Left ventricle myocardium inferior (tissue), 1 donor: ENCODE results near the gene RCL1. TPM values are rescaled to one million over a fixed set of nuclear protein-coding genes. Genes with fewer than 3 reads are reported as not detected.

ENCODE experiments used
- DNase-seq: peaks from one replicate; pipeline ENCODE4 v3.0.0-alpha.2; 2020
- H3K27ac ChIP-seq: fragments of 200-600 bp; replicated peaks from 2 replicates; pipeline ENCODE4 v1.8.0; 2021
- H3K27me3 ChIP-seq: fragments of 200-600 bp; 2 replicates; pipeline ENCODE4 v1.8.0; 2021; ENCODE audit warnings: low read depth
- H3K36me3 ChIP-seq: fragments of 200-600 bp; 2 replicates; pipeline ENCODE4 v1.8.0; 2021
- H3K4me1 ChIP-seq: fragments of 200-600 bp; 2 replicates; pipeline ENCODE4 v1.8.0; 2021
- H3K4me3 ChIP-seq: fragments of 200-600 bp; 2 replicates; pipeline ENCODE4 v1.8.0; 2021; ENCODE audit warnings: mild to moderate bottlenecking, moderate library complexity
- H3K9me3 ChIP-seq: fragments of 200-600 bp; replicated peaks from 2 replicates; pipeline ENCODE4 v1.8.0; 2021
- CTCF ChIP-seq: fragments of 200-600 bp; IDR thresholded peaks from 2 replicates; pipeline ENCODE4 v1.8.0; 2021; ENCODE audit warnings: antibody characterized with exemption, mild to moderate bottlenecking, borderline replicate concordance
- intact Hi-C: fragments of 100-400 bp; cut with micrococcal nuclease; formaldehyde crosslinking; loops from one replicate; pipeline ENCODE4 v1.11.0; 2022
- total RNA-seq: library from RNA; stranded (reverse); fragmentation: NEBNext Ultra II Directional; extraction: Animal tissue kit (Norgen Biotek cat#: 25700); gene quantifications from one replicate; pipeline ENCODE4 v1.2.1, GENCODE V29; 2021
- donor health status: DM: no; HTN: yes; CAD: no; lungs with severe emphysema.

The RCL1 gene
- total RNA-seq, 1 donor from 2014 or later, result 4.9 TPM

- no peak overlapping the region for H3K4me3 ChIP-seq
- peaks cover 41% of the 10 kb centered on the region for H3K4me1 ChIP-seq
- H3K36me3 ChIP-seq, result no peaks in the 10 kb centered on the region
- no peak for TF ChIP-seq CTCF
- no peaks in the 10 kb centered on the region for H3K9me3 ChIP-seq
- intact Hi-C loops, result no loop called here
- DNase-seq, result no peak
- peak overlapping the region; percentile 45 for H3K27ac ChIP-seq
- H3K27me3 ChIP-seq, result no peaks in the 10 kb centered on the region
Measured at GRCh38 chr9:4799033-4799430, 6.3 kb downstream of the RCL1 start.

- no peak overlapping the region for H3K27ac ChIP-seq
- no peaks in the 10 kb centered on the region for H3K36me3 ChIP-seq
- no peak for TF ChIP-seq CTCF
- no peak for DNase-seq
- no peaks in the 10 kb centered on the region for H3K9me3 ChIP-seq
- H3K4me3 ChIP-seq, result no peak overlapping the region
- no peaks in the 10 kb centered on the region for H3K27me3 ChIP-seq
- intact Hi-C loops, result no loop called here
- peaks cover 41% of the 10 kb centered on the region for H3K4me1 ChIP-seq
Measured at GRCh38 chr9:4799775-4800174, 7.0 kb downstream of the RCL1 start.

GRCh38 chr9:4801156-4801555 lies 8.4 kb downstream of the RCL1 start:
- DNase-seq, result no peak
- intact Hi-C loops, result no loop called here
- H3K27ac ChIP-seq, result no peak overlapping the region
- H3K36me3 ChIP-seq, result no peaks in the 10 kb centered on the region
- peaks cover 41% of the 10 kb centered on the region for H3K4me1 ChIP-seq
- H3K4me3 ChIP-seq, result no peak overlapping the region
- H3K9me3 ChIP-seq, result peaks cover 2% of the 10 kb centered on the region
- no peaks in the 10 kb centered on the region for H3K27me3 ChIP-seq
- no peak for TF ChIP-seq CTCF

GRCh38 chr9:4803670-4804530 lies 11.2 kb downstream of the RCL1 start:
- Histone ChIP-seq H3K9me3 (peaks cover 13% of the 10 kb centered on the region), H3K4me1 (peaks cover 23% of the 10 kb centered on the region), H3K36me3 (no peaks in the 10 kb centered on the region), H3K27me3 (no peaks in the 10 kb centered on the region), H3K4me3 (no peak overlapping the region), H3K27ac (peak overlapping the region; percentile 49)
- TF ChIP-seq CTCF, result no peak
- DNase-seq, result no peak
- intact Hi-C loops, result no loop called here

- Histone ChIP-seq H3K9me3 (peaks cover 13% of the 10 kb centered on the region), H3K27ac (no peak overlapping the region), H3K36me3 (no peaks in the 10 kb centered on the region), H3K4me3 (no peak overlapping the region), H3K4me1 (peaks cover 16% of the 10 kb centered on the region), H3K27me3 (no peaks in the 10 kb centered on the region)
- no peak for TF ChIP-seq CTCF
- intact Hi-C loops, result no loop called here
- DNase-seq, result no peak
Measured at GRCh38 chr9:4804531-4805016, 11.8 kb downstream of the RCL1 start.
